Camera-type eye (tissue), 1 donor: ENCODE measurements around the gene PGS1. TPM values are rescaled to one million over a fixed set of nuclear protein-coding genes. Genes with fewer than 3 reads are reported as not detected.

Experiments
- total RNA-seq: library from RNA; depleted of rRNA; stranded (reverse); fragments of >200 nt; gene quantifications from one replicate; pipeline ENCODE4 v1.2.3, GENCODE V29; 2014

PGS1 gene
- total RNA-seq = 61.8 TPM

GRCh38 chr17:78378225-78379130 is at the start of gene PGS1:
Gene PGS1 (plus strand): TSS chr17:78378649. CDS start chr17:78378666, 17 bp downstream.

GRCh38 chr17:78359997-78360370 is 18.5 kb upstream of the PGS1 start, which contains the start of gene SOCS3:
Gene SOCS3 (minus strand): TSS chr17:78360077. CDS start chr17:78359095, 982 bp downstream.

Other genes with a start within 250 kb of the PGS1 start
- gene TMC6, start 249.9 kb upstream of the PGS1 start, total RNA-seq = 15.2 TPM
- 4.8 TPM for gene TMC8, start 247.9 kb upstream of the PGS1 start, total RNA-seq
- gene C17orf99, start 232.3 kb upstream of the PGS1 start, total RNA-seq = 0.16 TPM
- gene SYNGR2, start 210.1 kb upstream of the PGS1 start, total RNA-seq = 28.3 TPM
- 13.9 TPM for gene TK1, start 191.6 kb upstream of the PGS1 start, total RNA-seq
- 31.7 TPM for gene AFMID, start 191.3 kb upstream of the PGS1 start, total RNA-seq
- gene BIRC5, start 164.4 kb upstream of the PGS1 start, total RNA-seq = 11.2 TPM
- gene TMEM235, start 147.0 kb upstream of the PGS1 start, total RNA-seq = 1.8 TPM
- 19.5 TPM for gene SOCS3, start 18.6 kb upstream of the PGS1 start, total RNA-seq
- gene DNAH17, start 198.7 kb downstream of the PGS1 start, total RNA-seq = 0.44 TPM